Activated CD8-positive, alpha-beta T cell treated with anti-CD3 and anti-CD28 coated beads for 36 hours (primary cell): ENCODE results near the gene TRABD2B. TPM values are rescaled to one million over a fixed set of nuclear protein-coding genes. Genes with fewer than 3 reads are reported as not detected.

Experiments
- ATAC-seq: fragments of 200-7000 bp; cut with Tn5 transposase; one replicate; pipeline ENCODE4 v1.10.0; 2021; ENCODE audit warnings: mild to moderate bottlenecking, moderate library complexity
- CTCF ChIA-PET: fragments of 350-600 bp; sonication (Branson Sonifier 250); formaldehyde crosslinking; loops from one replicate; lab custom pipeline; 2021; ENCODE audit warnings: antibody characterized with exemption; lab: Charles Lee
- POLR2A ChIA-PET: fragments of 350-600 bp; sonication (Branson Sonifier 250); formaldehyde crosslinking; loops from one replicate; lab custom pipeline; 2021; ENCODE audit warnings: antibody characterized with exemption; lab: Charles Lee
- DNase-seq: peaks from one replicate; pipeline ENCODE4 v3.0.0-alpha.2; 2020
- H3K27ac Mint-ChIP-seq: one replicate; pipeline ENCODE4 v1.8.0; 2021; ENCODE audit warnings: mild to moderate bottlenecking, mixed read lengths
- H3K27me3 Mint-ChIP-seq: one replicate; pipeline ENCODE4 v1.8.0; 2021; ENCODE audit warnings: mixed read lengths
- H3K36me3 Mint-ChIP-seq: one replicate; pipeline ENCODE4 v1.8.0; 2021; ENCODE audit warnings: low read depth, mixed read lengths
- H3K4me1 Mint-ChIP-seq: one replicate; pipeline ENCODE4 v1.8.0; 2021; ENCODE audit warnings: low read depth, mixed read lengths
- H3K4me3 Mint-ChIP-seq: one replicate; pipeline ENCODE4 v1.8.0; 2021; ENCODE audit warnings: mild to moderate bottlenecking, moderate library complexity, mixed read lengths
- H3K9me3 Mint-ChIP-seq: one replicate; pipeline ENCODE4 v1.8.0; 2021; ENCODE audit warnings: mixed read lengths
- intact Hi-C: fragments of 100-400 bp; cut with micrococcal nuclease; formaldehyde crosslinking; loops from one replicate; pipeline ENCODE4 v1.10.0; 2022
- total RNA-seq, 2 experiments: library from RNA; stranded (reverse); gene quantifications; one replicate each; pipeline ENCODE4 v1.2.3, GENCODE V29; 2021
- TF ChIP-seq, protein P1 (sequence below): fragments of 200-600 bp; IDR thresholded peaks from one replicate; pipeline ENCODE4 v1.8.0; 2022; ENCODE audit warnings: antibody characterized with exemption, mild to moderate bottlenecking

Gene TRABD2B
- total RNA-seq, 2 experiments from 2014 or later = not detected

DNA sequence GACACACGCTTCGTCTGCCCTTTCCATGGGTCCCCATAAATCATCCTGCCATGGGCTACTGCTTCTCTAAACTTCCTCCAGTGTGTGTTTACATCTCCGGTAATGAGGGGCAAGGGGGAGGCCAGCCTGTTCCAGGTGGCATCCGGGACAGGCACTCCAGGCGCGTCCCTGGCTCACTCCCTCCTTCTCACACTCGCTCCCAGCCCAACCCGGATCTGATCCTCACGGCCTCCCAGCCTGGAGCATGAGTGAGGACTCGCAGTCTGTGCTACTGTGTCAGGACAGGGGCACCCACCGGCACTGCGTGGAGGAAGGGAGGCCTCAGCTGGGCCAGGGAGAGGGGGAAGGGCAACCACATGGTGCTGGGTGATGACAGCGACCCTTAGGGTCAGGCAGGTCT is 225.4 kb downstream of the TRABD2B start:
- Mint-ChIP-seq H3K36me3 (no peaks in the 10 kb centered on the region), H3K9me3 (no peaks in the 10 kb centered on the region), H3K4me3 (no peak overlapping the region), H3K4me1 (no peaks in the 10 kb centered on the region), H3K27ac (no peak overlapping the region), H3K27me3 (peaks cover 2% of the 10 kb centered on the region)
- ChIA-PET CTCF (no interaction called here), POLR2A (no interaction called here)
- TF ChIP-seq, protein P1, sequence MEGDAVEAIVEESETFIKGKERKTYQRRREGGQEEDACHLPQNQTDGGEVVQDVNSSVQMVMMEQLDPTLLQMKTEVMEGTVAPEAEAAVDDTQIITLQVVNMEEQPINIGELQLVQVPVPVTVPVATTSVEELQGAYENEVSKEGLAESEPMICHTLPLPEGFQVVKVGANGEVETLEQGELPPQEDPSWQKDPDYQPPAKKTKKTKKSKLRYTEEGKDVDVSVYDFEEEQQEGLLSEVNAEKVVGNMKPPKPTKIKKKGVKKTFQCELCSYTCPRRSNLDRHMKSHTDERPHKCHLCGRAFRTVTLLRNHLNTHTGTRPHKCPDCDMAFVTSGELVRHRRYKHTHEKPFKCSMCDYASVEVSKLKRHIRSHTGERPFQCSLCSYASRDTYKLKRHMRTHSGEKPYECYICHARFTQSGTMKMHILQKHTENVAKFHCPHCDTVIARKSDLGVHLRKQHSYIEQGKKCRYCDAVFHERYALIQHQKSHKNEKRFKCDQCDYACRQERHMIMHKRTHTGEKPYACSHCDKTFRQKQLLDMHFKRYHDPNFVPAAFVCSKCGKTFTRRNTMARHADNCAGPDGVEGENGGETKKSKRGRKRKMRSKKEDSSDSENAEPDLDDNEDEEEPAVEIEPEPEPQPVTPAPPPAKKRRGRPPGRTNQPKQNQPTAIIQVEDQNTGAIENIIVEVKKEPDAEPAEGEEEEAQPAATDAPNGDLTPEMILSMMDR = no peak
- intact Hi-C loops = no loop called here
- DNase-seq = no peak
- ATAC-seq = no peak

DNA sequence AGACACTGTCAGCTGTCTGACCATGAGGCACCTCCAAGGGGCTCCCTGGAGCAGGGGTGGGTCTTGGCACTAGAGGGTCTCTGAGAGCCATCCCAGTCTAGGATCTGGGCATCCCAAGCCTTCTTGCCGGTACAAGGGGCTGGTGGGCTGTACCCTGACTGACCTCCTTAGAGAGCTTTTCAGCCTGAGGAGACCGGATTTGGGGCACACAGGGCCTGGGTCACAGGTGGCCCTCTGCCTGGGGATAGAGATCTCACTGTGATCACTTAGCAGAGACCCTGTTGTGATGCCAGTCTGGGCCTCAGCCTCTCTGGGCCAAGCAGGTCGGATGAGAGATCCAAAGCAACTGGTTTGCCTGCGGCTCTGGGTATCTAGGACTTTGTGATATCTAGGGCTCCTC is 227.2 kb downstream of the TRABD2B start:
- Mint-ChIP-seq H3K4me1 (no peaks in the 10 kb centered on the region), H3K9me3 (no peaks in the 10 kb centered on the region), H3K36me3 (no peaks in the 10 kb centered on the region), H3K4me3 (no peak overlapping the region), H3K27ac (no peak overlapping the region), H3K27me3 (peaks cover 2% of the 10 kb centered on the region)
- no peak for ATAC-seq
- POLR2A ChIA-PET = no interaction called here
- CTCF ChIA-PET = no interaction called here
- no peak for DNase-seq
- TF ChIP-seq, protein P1 = no peak
- intact Hi-C loops = no loop called here

DNA sequence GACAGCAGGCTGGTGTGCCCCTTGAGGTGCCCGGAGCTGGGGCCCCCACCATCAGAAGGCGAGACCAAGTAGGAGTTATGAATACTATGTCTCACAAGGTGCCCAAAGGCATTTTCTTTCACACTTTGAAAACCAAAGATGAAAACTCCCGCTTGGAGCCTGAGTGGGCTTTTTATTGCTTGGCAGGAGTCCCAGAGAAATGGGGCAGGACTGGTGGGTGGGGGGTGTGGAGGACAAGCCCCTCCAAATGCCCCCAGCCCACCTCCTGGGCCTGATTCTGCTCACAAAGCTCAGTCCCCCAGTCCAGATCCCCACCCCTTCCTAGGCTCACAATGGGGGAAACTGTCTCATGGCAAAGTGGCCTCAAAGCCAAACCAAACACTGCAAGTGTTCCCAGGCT is 227.9 kb downstream of the TRABD2B start:
- Mint-ChIP-seq H3K36me3 (no peaks in the 10 kb centered on the region), H3K4me3 (no peak overlapping the region), H3K27me3 (peaks cover 2% of the 10 kb centered on the region), H3K27ac (no peak overlapping the region), H3K9me3 (no peaks in the 10 kb centered on the region), H3K4me1 (no peaks in the 10 kb centered on the region)
- CTCF ChIA-PET = no interaction called here
- TF ChIP-seq, protein P1 = no peak
- ATAC-seq (no peak), DNase-seq (no peak)
- intact Hi-C loops = no loop called here
- POLR2A ChIA-PET = no interaction called here

DNA sequence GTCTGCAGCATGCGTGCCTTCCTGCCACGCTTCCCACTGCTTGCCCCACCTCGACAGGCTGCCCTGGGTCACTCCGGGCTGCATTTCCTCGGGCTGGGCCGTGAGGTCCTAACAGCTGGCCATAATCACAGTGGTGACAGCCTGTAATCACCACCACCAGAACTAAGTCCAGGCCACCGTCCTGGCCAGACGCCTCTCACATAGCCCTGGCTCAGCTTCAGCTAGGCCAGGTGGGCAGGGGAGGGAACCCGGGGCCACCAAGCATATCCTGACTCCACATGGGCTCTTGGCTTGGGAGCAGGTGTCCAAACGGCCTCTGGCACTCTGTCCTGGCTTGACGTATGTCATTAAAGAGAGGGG is 229.5 kb downstream of the TRABD2B start:
- Mint-ChIP-seq H3K4me1 (no peaks in the 10 kb centered on the region), H3K36me3 (no peaks in the 10 kb centered on the region), H3K27me3 (peaks cover 2% of the 10 kb centered on the region), H3K27ac (no peak overlapping the region), H3K4me3 (no peak overlapping the region), H3K9me3 (no peaks in the 10 kb centered on the region)
- intact Hi-C loops = no loop called here
- ATAC-seq (no peak), DNase-seq (no peak)
- TF ChIP-seq, protein P1 = no peak
- ChIA-PET POLR2A (no interaction called here), CTCF (no interaction called here)

DNA sequence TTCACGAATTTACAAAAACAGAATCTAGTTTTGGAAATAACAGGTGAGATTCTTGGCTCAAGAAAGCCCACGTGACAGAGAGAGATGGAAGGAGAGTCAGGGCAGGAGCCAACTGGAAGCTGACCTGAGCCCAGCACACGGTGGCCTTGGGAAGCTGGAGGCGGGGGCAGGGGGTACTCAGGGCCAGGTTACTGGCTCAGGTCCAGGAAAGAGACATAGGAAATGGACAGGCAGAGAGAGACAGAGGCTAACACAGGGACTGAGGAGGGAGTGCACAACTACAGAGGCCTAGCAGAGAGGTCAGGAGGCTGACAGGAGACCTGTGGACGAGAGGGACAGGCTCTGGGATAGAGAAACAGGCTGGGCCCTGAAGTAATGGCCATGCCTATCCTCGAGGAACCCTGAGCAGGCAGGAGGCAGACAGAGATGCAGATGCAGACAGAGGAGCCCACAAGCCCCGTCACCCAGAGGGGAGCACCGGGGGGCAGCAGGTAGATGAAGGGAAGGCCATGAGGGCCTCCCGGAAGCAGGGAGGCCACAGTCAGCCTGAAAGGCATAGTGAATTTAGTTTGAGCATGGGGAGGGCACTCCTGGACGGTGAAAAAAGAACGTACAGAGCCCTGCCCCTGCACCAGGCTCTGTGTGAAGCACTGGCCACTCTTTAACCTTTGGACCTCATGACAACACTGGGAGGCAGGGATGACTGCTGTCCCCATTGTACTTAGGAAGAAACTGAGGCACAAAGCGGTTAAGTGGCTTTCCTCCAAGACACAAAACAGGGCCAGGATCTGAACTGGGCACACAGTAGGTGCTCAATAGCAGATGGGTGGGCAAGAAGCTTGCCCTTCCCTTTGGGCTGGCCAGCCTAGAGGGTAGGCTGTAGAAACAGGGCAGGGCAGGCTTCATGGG is 230.1 kb downstream of the TRABD2B start:
- no peak for DNase-seq
- CTCF ChIA-PET = no interaction called here
- H3K27me3 Mint-ChIP-seq = no peaks in the 10 kb centered on the region

More for the DNA sequence above, 230.1 kb downstream of the TRABD2B start:
- no peaks in the 10 kb centered on the region for H3K4me1 Mint-ChIP-seq
- H3K27ac Mint-ChIP-seq = no peak overlapping the region
- H3K36me3 Mint-ChIP-seq = no peaks in the 10 kb centered on the region
- H3K9me3 Mint-ChIP-seq = no peaks in the 10 kb centered on the region
- TF ChIP-seq, protein P1 = no peak
- intact Hi-C loops = no loop called here
- POLR2A ChIA-PET = no interaction called here
- H3K4me3 Mint-ChIP-seq = no peak overlapping the region
- no peak for ATAC-seq
